ENCODE data around the gene NUP210.

Gene NUP210

DNA sequence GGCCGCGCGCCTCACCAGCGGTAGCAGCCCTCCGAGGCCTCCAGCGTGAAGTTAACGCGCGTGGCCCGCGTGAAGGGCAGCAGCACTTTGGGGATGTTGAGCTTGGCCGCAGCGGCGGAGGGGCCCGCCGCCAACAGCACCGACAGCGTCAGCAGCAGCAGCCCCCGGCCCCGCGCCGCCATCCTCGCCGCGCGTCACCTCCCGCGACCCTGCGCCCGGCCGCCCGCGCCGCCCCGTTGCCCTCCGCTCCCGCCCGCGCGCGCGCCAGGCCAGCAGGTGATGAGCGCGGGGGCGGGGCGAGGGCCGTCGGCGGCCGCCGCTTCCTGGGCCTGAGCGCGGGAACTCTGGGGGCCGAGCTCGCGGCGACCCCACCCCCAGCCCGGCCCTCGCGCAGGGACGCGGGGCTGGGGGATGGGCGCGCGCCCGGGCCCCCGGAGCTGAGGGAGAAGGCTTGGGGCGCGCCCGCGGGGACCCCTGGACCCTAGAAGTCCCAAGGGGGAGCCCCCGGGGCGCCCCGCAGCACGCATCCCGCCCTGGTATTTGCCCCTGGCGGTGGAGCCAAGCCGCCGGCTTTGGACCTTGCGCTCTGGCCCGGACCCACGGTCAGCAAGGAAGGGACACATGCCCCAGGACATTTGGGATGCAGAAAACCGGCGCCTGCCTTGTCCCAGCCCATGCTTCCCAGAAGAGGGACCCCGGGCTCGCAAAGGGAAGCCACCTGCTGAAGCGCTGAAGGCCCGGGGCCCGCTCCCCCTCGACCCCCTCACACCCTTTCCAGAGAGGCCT lies at the start of gene NUP210:
Gene NUP210, minus strand, starts transcription at position 278 of the 786 bp plus-strand sequence. Its CDS starts 96 bp downstream, at position 182.
- TF ChIP-seq GATA2 (IDR thresholded peaks at IDR 0.05; ENCODE audit: low read depth, low read length), result no peak
- TF ChIP-seq GATA3 (IDR thresholded peaks at IDR 0.05; ENCODE audit: low read depth, low read length), result no peak

DNA sequence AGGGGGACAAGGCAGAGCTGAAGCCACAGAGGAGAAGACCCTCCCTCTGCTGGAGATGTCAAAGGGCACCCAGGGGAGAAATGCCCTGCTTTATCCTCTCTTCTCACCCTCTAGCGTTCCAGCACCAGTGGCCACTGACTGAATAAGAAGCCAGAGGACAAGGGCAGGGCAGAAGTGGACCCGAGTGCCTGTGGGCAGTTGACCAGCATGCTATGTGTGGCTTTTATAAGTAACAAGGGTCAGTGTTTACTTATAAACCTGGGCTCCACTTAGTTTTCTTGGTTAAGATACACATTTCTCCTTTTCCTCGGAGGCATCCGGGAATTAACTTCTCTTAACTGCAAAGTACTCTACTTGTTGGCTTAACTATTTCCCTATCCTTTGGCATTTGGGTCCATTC lies 46.7 kb upstream of the NUP210 start:
- no peak for TF ChIP-seq GATA3 (IDR thresholded peaks at IDR 0.05; ENCODE audit: low read depth, low read length)
- no peak for TF ChIP-seq GATA2 (IDR thresholded peaks at IDR 0.05; ENCODE audit: low read depth, low read length)

- no peak for TF ChIP-seq GATA2 (IDR thresholded peaks at IDR 0.05; ENCODE audit: low read depth, low read length)
- no peak for TF ChIP-seq GATA3 (IDR thresholded peaks at IDR 0.05; ENCODE audit: low read depth, low read length)
Measured at GRCh38 chr3:13465236-13465873, 45.2 kb upstream of the NUP210 start.

- no peak for TF ChIP-seq GATA3 (IDR thresholded peaks at IDR 0.05; ENCODE audit: low read depth, low read length)
- no peak for TF ChIP-seq GATA2 (IDR thresholded peaks at IDR 0.05; ENCODE audit: low read depth, low read length)
Measured at GRCh38 chr3:13463618-13464400, 43.7 kb upstream of the NUP210 start.

GRCh38 chr3:13462822-13463221 lies 42.7 kb upstream of the NUP210 start:
- TF ChIP-seq GATA2 (IDR thresholded peaks at IDR 0.05; ENCODE audit: low read depth, low read length) (no peak), GATA3 (IDR thresholded peaks at IDR 0.05; ENCODE audit: low read depth, low read length) (no peak)

DNA sequence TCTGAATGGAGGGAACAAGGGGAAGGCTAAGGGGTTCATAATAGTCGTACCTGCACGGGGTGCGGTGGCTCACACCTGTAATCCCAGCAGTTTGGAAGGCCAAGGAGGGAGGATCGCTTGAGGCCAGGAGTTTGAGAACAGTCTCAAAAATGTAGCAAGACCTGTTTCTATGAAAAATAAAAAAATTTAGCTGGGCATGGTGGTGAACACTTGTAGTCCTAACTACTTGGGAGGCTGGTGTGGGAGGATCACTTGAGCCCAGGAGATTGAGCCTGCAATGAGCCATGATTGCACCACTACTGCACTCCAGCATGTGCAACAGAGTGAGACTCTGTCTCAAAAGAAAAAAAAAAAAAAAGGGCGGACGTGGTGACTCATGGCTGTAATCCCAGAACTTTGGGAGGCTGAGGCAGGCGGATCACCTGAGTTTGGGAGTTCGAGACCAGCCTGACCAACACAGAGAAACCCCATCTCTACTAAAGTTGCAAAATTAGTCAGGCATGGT lies 42.1 kb upstream of the NUP210 start:
- TF ChIP-seq GATA2 (IDR thresholded peaks at IDR 0.05; ENCODE audit: low read depth, low read length) (no peak), GATA3 (IDR thresholded peaks at IDR 0.05; ENCODE audit: low read depth, low read length) (no peak)

GRCh38 chr3:13461169-13462124 lies 41.3 kb upstream of the NUP210 start:
- no peak for TF ChIP-seq GATA3 (IDR thresholded peaks at IDR 0.05; ENCODE audit: low read depth, low read length)
- no peak for TF ChIP-seq GATA2 (IDR thresholded peaks at IDR 0.05; ENCODE audit: low read depth, low read length)

DNA sequence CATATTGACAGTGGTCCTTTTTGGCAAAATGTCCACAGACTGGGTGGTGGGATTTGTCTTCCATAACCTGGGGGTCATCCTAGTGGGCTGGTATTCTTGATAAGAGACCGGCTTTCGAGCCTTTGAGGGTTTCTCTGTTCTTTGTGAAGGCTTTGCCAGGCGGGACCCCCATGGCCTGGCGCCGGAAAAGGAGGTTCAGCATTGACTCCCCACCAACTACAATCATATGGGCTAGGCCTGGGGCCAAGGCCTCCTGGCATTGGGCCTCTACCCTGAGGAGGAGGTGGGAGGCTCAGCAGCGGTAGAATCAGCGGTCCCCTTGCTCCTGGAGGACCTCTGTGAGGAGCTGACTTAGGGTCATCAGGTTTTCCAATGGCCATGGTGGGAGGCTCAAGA lies 40.2 kb upstream of the NUP210 start:
- TF ChIP-seq GATA2 (IDR thresholded peaks at IDR 0.05; ENCODE audit: low read depth, low read length), result no peak
- no peak for TF ChIP-seq GATA3 (IDR thresholded peaks at IDR 0.05; ENCODE audit: low read depth, low read length)

GRCh38 chr3:13459605-13460340 lies 39.7 kb upstream of the NUP210 start:
- TF ChIP-seq GATA3 (IDR thresholded peaks at IDR 0.05; ENCODE audit: low read depth, low read length) (no peak), GATA2 (IDR thresholded peaks at IDR 0.05; ENCODE audit: low read depth, low read length) (no peak)

DNA sequence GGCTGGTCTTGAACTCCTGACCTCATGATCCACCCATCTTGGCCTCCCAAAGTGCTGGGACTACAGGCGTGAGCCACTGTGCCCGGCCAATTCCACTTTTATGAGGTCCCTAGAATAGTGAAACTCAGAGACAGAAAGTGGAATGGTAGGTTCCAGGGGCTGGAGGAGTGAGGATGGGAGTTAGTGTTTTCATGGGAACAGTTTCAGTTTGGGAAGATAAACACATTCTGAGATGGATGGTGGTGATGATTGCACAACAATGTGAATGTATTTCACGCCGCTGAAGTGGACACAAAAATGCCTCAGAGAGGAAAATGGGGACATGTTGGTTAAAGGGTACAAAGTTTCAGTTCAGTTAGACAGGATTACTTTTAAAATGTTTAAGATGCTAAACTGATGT lies 37.5 kb upstream of the NUP210 start:
- TF ChIP-seq GATA2 (IDR thresholded peaks at IDR 0.05; ENCODE audit: low read depth, low read length) (no peak), GATA3 (IDR thresholded peaks at IDR 0.05; ENCODE audit: low read depth, low read length) (no peak)

DNA sequence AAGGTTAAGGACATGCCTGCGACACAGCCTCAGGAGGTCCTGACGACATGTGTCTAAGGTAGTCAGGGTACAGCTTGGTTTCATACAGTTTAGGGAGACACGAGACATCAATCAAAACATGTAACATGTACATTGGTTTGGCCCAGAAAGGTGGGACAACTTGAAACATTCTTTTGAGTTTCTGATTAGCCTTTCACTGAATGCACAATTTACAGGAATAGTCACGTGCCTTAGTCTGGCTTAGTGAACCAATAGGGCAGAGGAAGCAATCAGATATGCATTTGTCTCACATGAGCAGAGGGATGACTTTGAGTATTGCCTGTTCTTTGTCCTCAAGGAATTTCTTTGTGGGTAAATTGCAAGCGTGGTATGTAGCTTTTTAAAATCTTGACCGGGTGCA lies 35.5 kb upstream of the NUP210 start:
- TF ChIP-seq GATA2 (IDR thresholded peaks at IDR 0.05; ENCODE audit: low read depth, low read length), result no peak
- no peak for TF ChIP-seq GATA3 (IDR thresholded peaks at IDR 0.05; ENCODE audit: low read depth, low read length)

DNA sequence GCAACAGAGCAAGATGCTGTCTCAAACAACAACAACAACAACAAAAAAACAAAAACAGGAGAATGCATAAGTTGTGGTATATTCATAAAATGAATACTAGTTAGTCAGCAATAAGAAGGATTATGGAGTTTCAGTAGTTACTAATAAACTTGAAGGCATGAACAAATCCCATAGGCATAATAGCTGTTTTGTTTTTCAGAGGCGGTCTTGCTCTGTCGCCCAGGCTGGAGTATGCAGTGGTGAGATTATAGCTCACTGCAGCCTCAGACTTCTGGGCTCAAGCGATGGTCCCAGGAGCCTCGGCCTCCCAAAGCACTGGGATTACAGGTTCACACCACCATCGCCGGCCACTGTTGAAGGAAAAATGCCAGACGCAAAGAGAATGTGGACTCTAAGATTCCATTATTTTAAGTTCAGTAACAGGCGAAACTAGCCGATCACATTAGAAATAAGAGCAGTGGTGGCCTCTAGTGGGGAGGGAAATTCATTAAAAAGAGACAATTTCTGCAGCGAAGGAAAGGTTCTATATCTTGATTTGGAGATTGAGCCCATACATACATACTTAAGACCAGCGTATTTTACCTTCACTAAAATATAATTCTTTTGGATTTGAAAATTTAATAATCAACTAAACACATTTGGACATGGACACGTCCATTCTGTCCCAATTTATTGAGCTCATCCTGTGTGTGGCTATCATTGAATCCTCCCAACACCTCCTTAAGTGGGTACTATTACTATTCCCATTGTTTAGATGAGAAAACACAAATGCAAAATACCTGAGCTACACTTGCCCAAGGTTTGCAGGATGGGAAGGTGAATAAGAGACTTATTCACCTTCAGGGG lies 32.6 kb upstream of the NUP210 start:
- TF ChIP-seq GATA2 (IDR thresholded peaks at IDR 0.05; ENCODE audit: low read depth, low read length), result no peak
- no peak for TF ChIP-seq GATA3 (IDR thresholded peaks at IDR 0.05; ENCODE audit: low read depth, low read length)
